A549 treated with dexamethasone at 1 μM for 4 hours (cell line): ENCODE results near the gene F2RL1. TPM values are rescaled to one million over a fixed set of nuclear protein-coding genes. Genes with fewer than 3 reads are reported as not detected.

Experiments used
- total RNA-seq: library from RNA; stranded (reverse); fragments of 200-300 nt; extraction: Qiagen RNA extraction; gene quantifications from 5 replicates; pipeline ENCODE4 v1.2.3, GENCODE V29; 2022

Gene F2RL1, protein sequence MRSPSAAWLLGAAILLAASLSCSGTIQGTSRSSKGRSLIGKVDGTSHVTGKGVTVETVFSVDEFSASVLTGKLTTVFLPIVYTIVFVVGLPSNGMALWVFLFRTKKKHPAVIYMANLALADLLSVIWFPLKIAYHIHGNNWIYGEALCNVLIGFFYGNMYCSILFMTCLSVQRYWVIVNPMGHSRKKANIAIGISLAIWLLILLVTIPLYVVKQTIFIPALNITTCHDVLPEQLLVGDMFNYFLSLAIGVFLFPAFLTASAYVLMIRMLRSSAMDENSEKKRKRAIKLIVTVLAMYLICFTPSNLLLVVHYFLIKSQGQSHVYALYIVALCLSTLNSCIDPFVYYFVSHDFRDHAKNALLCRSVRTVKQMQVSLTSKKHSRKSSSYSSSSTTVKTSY
- 204 to 250 TPM (median 224 TPM) in 5 replicates for total RNA-seq

DNA sequence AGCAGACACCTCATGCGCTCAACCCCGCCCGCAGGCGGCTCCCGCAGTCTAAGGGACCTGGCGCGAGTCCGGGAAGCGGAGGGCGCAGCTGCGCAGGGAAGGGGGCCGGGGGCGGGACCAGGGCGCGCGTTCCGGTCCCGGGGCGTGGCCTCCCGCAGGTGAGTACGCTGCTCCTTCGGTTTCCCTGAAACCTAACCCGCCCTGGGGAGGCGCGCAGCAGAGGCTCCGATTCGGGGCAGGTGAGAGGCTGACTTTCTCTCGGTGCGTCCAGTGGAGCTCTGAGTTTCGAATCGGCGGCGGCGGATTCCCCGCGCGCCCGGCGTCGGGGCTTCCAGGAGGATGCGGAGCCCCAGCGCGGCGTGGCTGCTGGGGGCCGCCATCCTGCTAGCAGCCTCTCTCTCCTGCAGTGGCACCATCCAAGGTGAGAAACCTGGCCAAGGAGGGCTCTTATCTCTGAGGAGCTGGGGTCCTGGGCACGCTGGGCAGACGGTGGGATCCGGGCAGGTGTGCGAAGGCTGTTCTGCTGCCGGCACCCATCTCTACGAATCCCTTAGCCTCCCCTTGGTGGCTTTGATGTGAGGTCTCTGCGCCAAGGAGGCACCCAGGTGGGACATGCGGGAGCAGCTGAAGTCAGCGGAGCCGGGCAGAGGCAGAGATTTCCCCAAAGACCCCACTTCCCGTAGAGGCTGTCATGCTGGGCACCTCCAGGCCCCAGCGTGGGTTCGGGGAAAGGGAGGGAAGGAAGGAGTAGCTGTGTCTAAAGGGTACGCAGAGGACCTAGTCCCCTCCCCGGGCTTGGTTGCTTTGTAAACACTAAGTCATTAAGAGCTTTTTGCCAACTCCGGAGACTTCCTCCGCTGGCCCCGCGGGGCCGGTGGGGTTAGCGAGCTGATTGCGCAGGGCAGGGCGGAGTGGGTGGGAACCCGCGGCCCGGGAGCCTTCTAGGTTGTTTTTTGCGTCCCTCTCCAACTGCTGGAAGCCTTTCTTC is at the start of gene F2RL1:
Gene F2RL1 (plus strand): TSS at position 187 of the 988 bp plus-strand sequence. CDS start 153 bp downstream, at position 340.

DNA sequence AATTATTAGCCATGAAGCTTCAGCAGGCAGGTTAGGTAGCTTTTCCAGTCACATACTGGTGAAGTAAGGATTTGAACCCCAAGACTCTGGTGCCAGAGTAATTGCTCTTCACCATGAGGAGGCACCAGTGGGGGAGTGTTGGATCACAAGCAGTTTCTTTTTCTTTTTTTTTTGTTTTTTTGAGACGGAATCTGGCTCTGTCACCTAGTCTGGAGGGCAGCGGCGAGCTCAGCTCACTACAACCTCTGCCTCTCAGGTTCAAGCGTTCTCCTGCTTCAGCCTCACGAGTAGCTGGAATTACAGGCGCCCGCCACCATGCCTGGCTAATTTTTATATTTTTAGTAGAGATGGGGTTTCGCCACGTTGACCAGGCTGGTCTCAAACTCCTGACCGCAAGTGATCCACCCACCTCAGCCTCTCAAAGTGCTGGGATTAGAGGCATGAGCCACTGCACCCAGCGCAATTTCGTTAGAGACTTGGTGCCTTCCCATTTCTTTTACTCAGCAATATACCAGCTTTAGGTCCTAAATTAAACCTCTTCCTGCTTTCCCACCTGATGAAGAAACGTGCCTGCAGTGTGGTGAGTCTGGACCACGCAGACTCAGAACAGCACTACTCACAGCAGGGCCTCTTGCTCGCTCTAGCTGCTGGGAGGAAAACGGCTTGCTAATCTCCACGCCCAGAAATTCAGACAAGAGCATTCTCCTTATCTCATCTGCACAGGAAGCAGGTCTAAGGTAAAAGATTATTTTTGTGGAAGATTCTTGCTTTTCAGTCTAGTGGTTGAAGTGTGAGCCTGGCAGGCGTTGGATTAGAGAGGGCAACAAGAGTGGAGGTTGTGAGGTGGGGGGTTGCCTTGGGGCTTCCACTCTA is 30.8 kb downstream of the F2RL1 start, which contains the start of gene S100Z:
Gene S100Z (plus strand): TSS at position 596 of the 873 bp plus-strand sequence. CDS start 25,346 bp downstream, outside the sequence.

Other genes starting within 250 kb of the F2RL1 start
- 3.3 to 4.7 TPM (median 4.2 TPM) in 5 replicates for gene F2RL2, start 195.6 kb upstream of the F2RL1 start, total RNA-seq
- gene F2R, start 102.9 kb upstream of the F2RL1 start, total RNA-seq, result 39.0 to 57.3 TPM (median 55.0 TPM) in 5 replicates
- gene S100Z, start 31.0 kb downstream of the F2RL1 start, total RNA-seq, result not detected in 5 replicates
- gene CRHBP, start 134.0 kb downstream of the F2RL1 start, total RNA-seq, result 0.11 to 0.24 TPM (median 0.12 TPM) in 3 of 5 replicates, not detected in the others
- 13.0 to 14.9 TPM (median 13.9 TPM) in 5 replicates for gene AGGF1, start 211.4 kb downstream of the F2RL1 start, total RNA-seq